ENCODE data around the gene CASKIN1.

Gene CASKIN1

DNA sequence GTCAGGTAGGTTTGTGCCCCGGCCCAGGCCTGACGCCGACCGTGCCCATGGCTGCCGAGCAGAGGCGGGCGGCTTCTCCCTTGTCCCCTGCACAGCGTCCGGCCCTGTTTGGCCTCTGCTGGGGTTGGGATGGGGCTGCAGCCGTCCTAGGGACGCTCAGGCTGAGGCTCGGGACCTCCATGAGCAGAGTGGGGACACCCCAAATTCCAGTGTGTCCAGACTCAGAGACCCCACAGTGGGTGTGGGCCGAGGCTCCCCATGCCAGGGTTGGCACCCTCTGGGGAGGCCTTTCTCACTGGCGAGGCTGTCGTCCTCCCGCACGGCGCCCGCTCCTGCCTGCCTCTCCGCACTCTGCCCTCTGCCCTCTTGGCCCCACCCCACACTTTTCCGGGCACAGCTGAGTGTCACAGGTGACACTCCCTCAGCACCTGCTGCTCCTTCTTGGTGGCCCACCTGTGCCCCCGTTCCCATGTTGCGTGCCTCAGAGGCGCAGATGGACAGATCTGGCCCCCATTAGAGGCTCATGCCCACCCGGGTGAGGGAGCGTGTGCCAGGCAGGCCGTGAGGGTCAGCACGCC lies 24.7 kb downstream of the CASKIN1 start:
- TF ChIP-seq, protein P1, sequence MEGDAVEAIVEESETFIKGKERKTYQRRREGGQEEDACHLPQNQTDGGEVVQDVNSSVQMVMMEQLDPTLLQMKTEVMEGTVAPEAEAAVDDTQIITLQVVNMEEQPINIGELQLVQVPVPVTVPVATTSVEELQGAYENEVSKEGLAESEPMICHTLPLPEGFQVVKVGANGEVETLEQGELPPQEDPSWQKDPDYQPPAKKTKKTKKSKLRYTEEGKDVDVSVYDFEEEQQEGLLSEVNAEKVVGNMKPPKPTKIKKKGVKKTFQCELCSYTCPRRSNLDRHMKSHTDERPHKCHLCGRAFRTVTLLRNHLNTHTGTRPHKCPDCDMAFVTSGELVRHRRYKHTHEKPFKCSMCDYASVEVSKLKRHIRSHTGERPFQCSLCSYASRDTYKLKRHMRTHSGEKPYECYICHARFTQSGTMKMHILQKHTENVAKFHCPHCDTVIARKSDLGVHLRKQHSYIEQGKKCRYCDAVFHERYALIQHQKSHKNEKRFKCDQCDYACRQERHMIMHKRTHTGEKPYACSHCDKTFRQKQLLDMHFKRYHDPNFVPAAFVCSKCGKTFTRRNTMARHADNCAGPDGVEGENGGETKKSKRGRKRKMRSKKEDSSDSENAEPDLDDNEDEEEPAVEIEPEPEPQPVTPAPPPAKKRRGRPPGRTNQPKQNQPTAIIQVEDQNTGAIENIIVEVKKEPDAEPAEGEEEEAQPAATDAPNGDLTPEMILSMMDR (IDR thresholded peaks at IDR 0.05) = no peak
- TF ChIP-seq ZFX (IDR thresholded peaks at IDR 0.05; ENCODE audit: borderline replicate concordance) = no peak
- no peak overlapping the region for H3K27ac ChIP-seq

DNA sequence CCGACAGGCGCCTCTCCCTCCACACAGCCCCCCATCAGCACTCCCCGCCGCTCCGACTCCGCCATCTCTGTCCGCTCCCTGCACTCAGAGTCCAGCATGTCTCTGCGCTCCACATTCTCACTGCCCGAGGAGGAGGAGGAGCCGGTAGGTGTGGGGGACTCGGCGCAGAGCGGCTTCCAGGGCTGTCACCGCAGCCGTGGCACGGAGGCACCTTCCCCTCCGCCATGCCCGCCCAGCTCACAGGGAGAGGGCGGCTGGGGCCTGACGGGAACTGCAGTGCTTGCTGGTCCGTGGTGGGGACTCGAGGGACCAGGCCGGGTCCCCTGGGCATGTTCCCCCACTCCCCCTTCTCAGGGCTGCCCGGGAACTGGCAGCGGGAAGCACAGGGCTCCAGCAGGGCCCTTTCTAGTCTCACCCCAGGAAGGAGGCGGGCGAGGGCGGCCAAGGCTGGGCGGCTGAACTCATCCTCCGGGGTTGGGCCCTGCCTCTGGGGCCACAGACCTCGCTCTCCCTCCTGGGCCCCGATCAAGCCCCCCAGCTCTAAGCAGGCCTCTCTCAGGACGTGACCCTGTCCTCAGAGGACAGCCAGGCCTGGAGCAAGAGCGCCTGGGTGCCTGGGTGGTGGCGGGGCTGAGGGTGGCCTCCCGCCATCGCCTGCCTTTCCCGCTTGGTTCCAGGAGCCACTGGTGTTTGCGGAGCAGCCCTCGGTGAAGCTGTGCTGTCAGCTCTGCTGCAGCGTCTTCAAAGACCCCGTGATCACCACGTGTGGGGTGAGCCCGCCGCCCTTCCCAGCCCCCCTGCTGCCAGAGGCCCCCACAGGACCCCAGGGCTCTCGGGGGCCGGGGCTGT lies 25.6 kb downstream of the CASKIN1 start:
- TF ChIP-seq, protein P1 (IDR thresholded peaks at IDR 0.05) = no peak
- TF ChIP-seq ZFX (IDR thresholded peaks at IDR 0.05; ENCODE audit: borderline replicate concordance) = no peak
- H3K27ac ChIP-seq = no peak overlapping the region

DNA sequence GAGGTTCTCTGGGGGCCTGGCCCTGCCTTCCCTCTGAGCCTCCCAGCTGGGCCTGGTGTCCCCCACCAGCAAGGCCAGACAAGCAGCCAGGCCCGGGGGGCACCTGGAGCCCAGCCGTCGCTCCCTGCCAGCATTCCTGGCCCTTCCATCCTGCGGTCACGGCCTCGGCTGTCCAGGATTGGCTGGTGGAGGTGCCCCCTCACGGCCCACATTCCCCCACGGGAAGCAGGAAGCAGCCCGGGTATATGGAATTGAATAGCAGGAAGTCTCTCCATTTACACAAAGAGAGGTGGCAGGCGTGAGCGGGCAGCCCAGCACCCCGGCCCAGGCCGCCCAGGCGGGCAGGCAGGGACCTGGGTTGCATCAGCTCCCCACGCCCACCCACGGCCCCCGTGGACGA lies 26.3 kb downstream of the CASKIN1 start:
- TF ChIP-seq, protein P1 (IDR thresholded peaks at IDR 0.05) = no peak
- no peak for TF ChIP-seq ZFX (IDR thresholded peaks at IDR 0.05; ENCODE audit: borderline replicate concordance)
- H3K27ac ChIP-seq = no peak overlapping the region

DNA sequence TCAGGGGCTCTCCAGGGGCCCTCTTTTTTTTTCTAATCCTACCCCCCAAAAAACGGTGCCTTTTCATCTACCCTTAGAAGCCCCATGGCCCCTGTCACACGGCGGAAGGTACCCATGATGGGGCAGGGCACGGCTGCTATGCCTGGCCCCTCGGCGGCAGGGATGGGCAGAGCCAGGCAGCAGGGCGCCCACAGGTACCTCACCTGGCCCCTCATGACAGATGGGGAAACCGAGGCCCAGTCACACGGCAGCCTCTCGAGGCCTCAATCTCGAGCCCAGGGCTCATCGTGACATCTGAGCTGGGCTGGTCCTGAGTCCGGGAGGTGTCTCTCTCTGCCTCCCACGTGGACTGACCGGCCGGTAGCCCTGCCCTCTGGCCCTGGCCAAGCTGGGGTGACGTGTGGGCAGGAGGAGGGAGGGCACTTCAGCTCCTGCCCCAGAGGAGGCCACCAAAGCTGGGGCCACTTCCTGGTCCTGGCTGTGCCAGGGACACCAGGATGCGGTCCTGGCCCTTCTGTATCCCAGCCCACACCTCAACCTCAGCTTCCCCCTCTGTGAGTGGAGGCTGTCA lies 29.3 kb downstream of the CASKIN1 start:
- TF ChIP-seq, protein P1 (IDR thresholded peaks at IDR 0.05) = no peak
- no peak for TF ChIP-seq ZFX (IDR thresholded peaks at IDR 0.05; ENCODE audit: borderline replicate concordance)
- no peak overlapping the region for H3K27ac ChIP-seq

DNA sequence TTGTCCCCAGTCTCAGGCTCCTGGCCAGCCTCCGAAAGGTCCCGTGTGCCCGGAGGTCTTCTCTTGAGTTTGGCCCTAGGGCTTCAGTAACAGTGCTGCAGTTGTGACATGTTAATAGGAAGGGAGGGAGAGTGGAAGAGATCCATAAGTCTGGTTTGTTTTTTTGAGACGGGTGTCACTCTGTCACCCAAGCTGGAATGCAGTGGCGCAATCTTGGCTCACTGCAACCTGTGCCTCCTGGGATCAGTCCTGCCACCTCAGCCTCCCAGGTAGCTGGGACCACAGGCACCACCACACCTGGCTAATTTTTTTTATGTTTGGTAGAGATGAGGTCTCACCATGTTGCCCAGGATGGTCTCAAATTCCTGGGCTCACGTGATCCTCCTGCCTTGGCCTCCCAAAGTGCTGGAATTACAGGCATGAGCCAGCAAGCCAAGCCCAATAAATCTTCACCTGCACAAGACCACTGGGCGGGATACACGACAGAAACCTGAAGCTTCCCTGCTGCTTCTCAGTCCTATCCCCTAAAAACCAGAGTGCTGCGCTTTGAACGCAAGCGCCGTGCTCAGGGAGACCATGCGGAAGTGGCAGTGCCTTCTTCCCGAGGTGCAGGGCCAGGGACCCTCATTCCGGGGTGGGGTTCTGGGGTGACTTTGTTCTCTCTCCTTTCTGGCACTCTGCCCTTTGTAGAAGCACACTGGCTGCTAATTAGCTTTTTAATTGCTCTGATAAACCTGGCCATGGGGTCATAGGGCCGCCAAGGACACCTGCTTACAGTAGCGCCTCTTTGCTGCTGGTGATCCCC lies 29.9 kb downstream of the CASKIN1 start:
- TF ChIP-seq, protein P1 (IDR thresholded peaks at IDR 0.05) = no peak
- H3K27ac ChIP-seq = no peak overlapping the region

DNA sequence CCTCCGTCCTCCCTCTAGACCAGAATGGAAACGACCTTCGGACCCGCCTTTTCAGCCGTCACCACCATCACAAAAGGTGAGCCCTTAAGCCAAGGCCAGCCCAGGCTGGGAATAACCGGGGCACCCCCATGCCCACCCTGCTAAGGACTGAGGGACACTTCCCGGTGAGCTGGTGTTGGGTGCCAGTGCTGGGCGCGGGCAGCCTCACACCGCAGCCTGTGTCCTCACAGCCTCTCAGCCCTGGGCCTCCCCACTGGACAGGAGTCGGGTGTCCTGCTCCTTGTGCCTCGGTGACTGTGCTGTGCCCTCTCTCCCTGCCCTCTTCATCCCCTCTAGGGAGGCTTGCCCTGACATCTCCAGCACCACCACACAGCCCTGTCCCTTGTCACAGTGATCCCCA lies 30.5 kb downstream of the CASKIN1 start:
- H3K27ac ChIP-seq = no peak overlapping the region
- no peak for TF ChIP-seq ZFX (IDR thresholded peaks at IDR 0.05; ENCODE audit: borderline replicate concordance)
- TF ChIP-seq, protein P1 (IDR thresholded peaks at IDR 0.05) = no peak
